Activated CD4-positive, alpha-beta T cell treated with anti-CD3 and anti-CD28 coated beads, Interleukin-2, amount 10 ng/mL, durations not matched to agents 24 days and 14 days (primary cell): ENCODE results near the gene CNPY3. TPM values are rescaled to one million over a fixed set of nuclear protein-coding genes. Genes with fewer than 3 reads are reported as not detected.
"Not testable (repeated sequence)": the region's sequence is repeated elsewhere in the genome, so short reads cannot be mapped to it uniquely, and the experiment has no call there.

Experiments
- DNase-seq: peaks from one replicate; pipeline ENCODE4 v3.0.0; 2022
- H3K27ac Mint-ChIP-seq: one replicate; pipeline ENCODE4 v1.8.0; 2022; ENCODE audit warnings: mild to moderate bottlenecking, mixed read lengths
- H3K27me3 Mint-ChIP-seq: one replicate; pipeline ENCODE4 v1.8.0; 2022; ENCODE audit warnings: mixed read lengths
- H3K36me3 Mint-ChIP-seq: one replicate; pipeline ENCODE4 v1.8.0; 2022; ENCODE audit warnings: low read depth, mild to moderate bottlenecking, mixed read lengths
- H3K4me1 Mint-ChIP-seq: one replicate; pipeline ENCODE4 v1.8.0; 2021; ENCODE audit warnings: mixed read lengths
- H3K4me3 Mint-ChIP-seq: one replicate; pipeline ENCODE4 v1.8.0; 2022; ENCODE audit warnings: mild to moderate bottlenecking, moderate library complexity, mixed read lengths
- H3K9me3 Mint-ChIP-seq: one replicate; pipeline ENCODE4 v1.8.0; 2021; ENCODE audit warnings: mixed read lengths
- intact Hi-C: fragments of 100-400 bp; cut with micrococcal nuclease; formaldehyde crosslinking; loops from one replicate; pipeline ENCODE4 v1.15.1; 2023
- total RNA-seq: library from RNA; stranded (reverse); gene quantifications from 2 replicates; pipeline ENCODE4 v1.2.3, GENCODE V29; 2022

The CNPY3 gene
- total RNA-seq, 1 donor from 2014 or later, result 49.0 TPM

DNA sequence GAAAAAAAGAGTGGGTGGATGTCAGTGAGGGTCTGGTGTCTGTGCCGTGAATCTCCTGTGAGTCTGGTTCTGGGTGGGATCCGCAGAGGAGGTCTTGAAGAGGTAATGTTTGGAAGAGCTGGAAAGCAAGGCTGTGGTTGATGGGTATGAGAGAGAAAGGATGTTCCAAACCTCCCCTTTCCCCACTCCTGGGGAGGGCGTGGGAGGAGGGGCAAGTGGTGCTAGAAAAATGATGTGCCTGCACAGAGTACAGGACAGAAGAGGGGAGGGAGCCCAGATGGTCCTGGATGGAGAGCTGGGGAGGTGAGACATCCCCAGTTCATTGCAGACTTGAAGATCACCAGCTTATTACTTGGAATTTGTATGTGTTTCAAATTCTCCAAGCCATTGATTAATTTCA is 3.1 kb downstream of the CNPY3 start:
- H3K27me3 Mint-ChIP-seq, result no peaks in the 10 kb centered on the region
- H3K27ac Mint-ChIP-seq, result peak overlapping the region; percentile 10
- DNase-seq, result no peak
- H3K9me3 Mint-ChIP-seq, result no peaks in the 10 kb centered on the region
- intact Hi-C loops, result no loop called here
- peaks cover 53% of the 10 kb centered on the region for H3K36me3 Mint-ChIP-seq
- peak overlapping the region; percentile 55 for H3K4me3 Mint-ChIP-seq
- peaks cover 34% of the 10 kb centered on the region for H3K4me1 Mint-ChIP-seq

GRCh38 chr6:42933205-42933604 is 3.9 kb downstream of the CNPY3 start:
- intact Hi-C loops, result no loop called here
- no peak for DNase-seq
- no peak overlapping the region for H3K4me3 Mint-ChIP-seq
- H3K27ac Mint-ChIP-seq, result no peak overlapping the region
- H3K27me3 Mint-ChIP-seq, result no peaks in the 10 kb centered on the region
- H3K4me1 Mint-ChIP-seq, result peaks cover 34% of the 10 kb centered on the region
- H3K36me3 Mint-ChIP-seq, result peaks cover 57% of the 10 kb centered on the region
- H3K9me3 Mint-ChIP-seq, result no peaks in the 10 kb centered on the region

- intact Hi-C loops, result no loop called here
- peaks cover 24% of the 10 kb centered on the region for H3K4me1 Mint-ChIP-seq
- no peaks in the 10 kb centered on the region for H3K27me3 Mint-ChIP-seq
- H3K36me3 Mint-ChIP-seq, result peaks cover 66% of the 10 kb centered on the region
- no peak overlapping the region for H3K27ac Mint-ChIP-seq
- no peak for DNase-seq
- no peaks in the 10 kb centered on the region for H3K9me3 Mint-ChIP-seq
- H3K4me3 Mint-ChIP-seq, result no peak overlapping the region
These were observed 6.0 kb downstream of the CNPY3 start for GRCh38 chr6:42935322-42935721.

GRCh38 chr6:42936398-42936797 is 7.1 kb downstream of the CNPY3 start:
- Mint-ChIP-seq H3K27ac (no peak overlapping the region), H3K36me3 (peaks cover 69% of the 10 kb centered on the region), H3K4me3 (no peak overlapping the region), H3K27me3 (no peaks in the 10 kb centered on the region), H3K9me3 (no peaks in the 10 kb centered on the region), H3K4me1 (peaks cover 16% of the 10 kb centered on the region)
- no peak for DNase-seq
- intact Hi-C loops, result no loop called here

DNA sequence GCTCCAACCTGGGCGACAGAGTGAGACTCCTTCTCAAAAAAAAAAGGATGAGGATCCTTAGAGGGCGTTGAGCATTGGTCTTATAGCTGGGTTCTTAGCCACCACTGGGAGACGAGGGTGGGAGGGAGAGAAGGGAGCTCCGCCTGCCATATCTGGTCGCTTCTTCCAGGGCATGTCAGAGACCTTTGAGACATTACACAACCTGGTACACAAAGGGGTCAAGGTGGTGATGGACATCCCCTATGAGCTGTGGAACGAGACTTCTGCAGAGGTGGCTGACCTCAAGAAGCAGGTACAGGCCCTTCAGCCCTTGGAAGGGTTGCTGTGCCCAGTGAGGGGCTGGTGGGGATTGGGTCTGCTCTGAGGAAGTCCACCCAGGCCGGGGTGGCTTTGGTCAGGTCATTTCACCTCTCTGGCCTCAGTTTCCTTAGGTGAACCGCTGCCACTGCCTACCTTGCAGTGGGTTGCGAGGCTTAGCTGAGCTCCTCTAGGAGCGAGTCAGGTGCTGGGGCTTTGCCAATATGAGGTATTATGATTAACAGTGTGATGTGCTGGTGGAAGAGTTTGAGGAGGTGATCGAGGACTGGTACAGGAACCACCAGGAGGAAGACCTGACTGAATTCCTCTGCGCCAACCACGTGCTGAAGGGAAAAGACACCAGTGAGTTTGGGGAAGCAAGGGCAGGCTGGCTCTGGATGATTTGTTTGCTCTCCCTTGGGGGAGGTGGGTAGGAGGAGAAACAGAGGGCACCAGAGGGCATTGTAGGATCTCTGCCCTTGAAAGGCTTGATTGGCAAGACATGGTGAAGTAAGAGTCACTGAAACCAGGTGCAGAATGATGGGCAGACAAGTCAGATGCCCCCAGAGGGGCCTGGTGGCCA is 8.5 kb downstream of the CNPY3 start:
- intact Hi-C loops, result no loop called here
- Mint-ChIP-seq H3K36me3 (peaks cover 61% of the 10 kb centered on the region), H3K4me1 (peaks cover 7% of the 10 kb centered on the region), H3K27me3 (no peaks in the 10 kb centered on the region), H3K4me3 (no peak overlapping the region), H3K9me3 (no peaks in the 10 kb centered on the region), H3K27ac (peak overlapping the region; percentile 22)
- no peak for DNase-seq

DNA sequence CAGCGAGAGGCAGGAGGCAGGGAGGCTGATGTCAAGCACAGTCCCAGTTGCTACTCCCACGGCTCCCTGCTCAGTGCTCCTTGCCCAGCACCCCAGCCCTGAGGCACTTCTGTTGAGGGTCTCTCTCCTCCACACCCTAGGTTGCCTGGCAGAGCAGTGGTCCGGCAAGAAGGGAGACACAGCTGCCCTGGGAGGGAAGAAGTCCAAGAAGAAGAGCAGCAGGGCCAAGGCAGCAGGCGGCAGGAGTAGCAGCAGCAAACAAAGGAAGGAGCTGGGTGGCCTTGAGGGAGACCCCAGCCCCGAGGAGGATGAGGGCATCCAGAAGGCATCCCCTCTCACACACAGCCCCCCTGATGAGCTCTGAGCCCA is 9.1 kb downstream of the CNPY3 start:
- no peak for DNase-seq
- intact Hi-C loops, result no loop called here
- no peak overlapping the region for H3K27ac Mint-ChIP-seq
- H3K4me3 Mint-ChIP-seq, result no peak overlapping the region
- no peaks in the 10 kb centered on the region for H3K9me3 Mint-ChIP-seq
- peaks cover 58% of the 10 kb centered on the region for H3K36me3 Mint-ChIP-seq
- H3K4me1 Mint-ChIP-seq, result peaks cover 1% of the 10 kb centered on the region
- no peaks in the 10 kb centered on the region for H3K27me3 Mint-ChIP-seq

GRCh38 chr6:42938987-42939809 is 9.9 kb downstream of the CNPY3 start:
- H3K4me3 Mint-ChIP-seq, result no peak overlapping the region
- peaks cover 56% of the 10 kb centered on the region for H3K36me3 Mint-ChIP-seq
- H3K9me3 Mint-ChIP-seq, result no peaks in the 10 kb centered on the region
- intact Hi-C loops, result no loop called here
- no peak for DNase-seq
- peak overlapping the region; percentile 6 for H3K27ac Mint-ChIP-seq
- H3K4me1 Mint-ChIP-seq, result no peaks in the 10 kb centered on the region
- no peaks in the 10 kb centered on the region for H3K27me3 Mint-ChIP-seq

- intact Hi-C loops, result no loop called here
- Mint-ChIP-seq H3K27ac (no peak overlapping the region), H3K4me1 (no peaks in the 10 kb centered on the region), H3K9me3 (no peaks in the 10 kb centered on the region), H3K27me3 (no peaks in the 10 kb centered on the region), H3K4me3 (no peak overlapping the region), H3K36me3 (peaks cover 53% of the 10 kb centered on the region)
- no peak for DNase-seq
These were observed 10.5 kb downstream of the CNPY3 start for GRCh38 chr6:42939810-42940167.

GRCh38 chr6:42940493-42941045 is 11.3 kb downstream of the CNPY3 start:
- no peaks in the 10 kb centered on the region for H3K27me3 Mint-ChIP-seq
- no peaks in the 10 kb centered on the region for H3K4me1 Mint-ChIP-seq
- H3K36me3 Mint-ChIP-seq, result peaks cover 51% of the 10 kb centered on the region
- no peaks in the 10 kb centered on the region for H3K9me3 Mint-ChIP-seq
- intact Hi-C loops, result no loop called here
- no peak overlapping the region for H3K4me3 Mint-ChIP-seq
- no peak overlapping the region for H3K27ac Mint-ChIP-seq
- no peak for DNase-seq

- H3K27me3 Mint-ChIP-seq, H3K4me1 Mint-ChIP-seq, H3K9me3 Mint-ChIP-seq, intact Hi-C loops, H3K4me3 Mint-ChIP-seq, H3K27ac Mint-ChIP-seq, DNase-seq: not testable (repeated sequence)
- H3K36me3 Mint-ChIP-seq, result peaks cover 44% of the 10 kb centered on the region
These were observed 12.1 kb downstream of the CNPY3 start for GRCh38 chr6:42941356-42941755.

- no peak for DNase-seq
- Mint-ChIP-seq H3K36me3 (peaks cover 39% of the 10 kb centered on the region), H3K27ac (no peak overlapping the region), H3K27me3 (no peaks in the 10 kb centered on the region), H3K4me1 (no peaks in the 10 kb centered on the region), H3K4me3 (no peak overlapping the region), H3K9me3 (no peaks in the 10 kb centered on the region)
- intact Hi-C loops, result no loop called here
These were observed 13.2 kb downstream of the CNPY3 start for GRCh38 chr6:42942444-42942843.

DNA sequence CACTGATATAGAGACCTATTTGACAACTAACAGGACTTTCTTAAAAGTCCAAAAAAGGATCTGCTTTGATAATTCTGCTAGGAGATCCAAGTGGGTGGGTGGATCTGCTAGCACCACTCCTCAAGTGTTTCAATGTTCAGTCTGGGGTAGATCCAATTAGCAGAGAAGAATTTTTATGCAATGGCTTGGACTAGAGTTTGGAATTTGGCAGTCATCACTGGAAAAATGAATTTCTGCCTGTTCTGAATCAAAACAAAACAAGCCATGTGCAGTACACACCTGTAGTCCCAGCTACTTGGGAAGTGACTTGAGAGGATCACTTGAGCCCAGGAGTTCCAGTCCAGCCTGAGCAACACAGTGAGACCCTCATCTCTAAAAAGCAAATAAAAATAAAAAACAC is 18.7 kb downstream of the CNPY3 start:
- Mint-ChIP-seq H3K27me3 (no peaks in the 10 kb centered on the region), H3K9me3 (no peaks in the 10 kb centered on the region), H3K4me3 (no peak overlapping the region), H3K4me1 (no peaks in the 10 kb centered on the region), H3K27ac (no peak overlapping the region), H3K36me3 (peaks cover 8% of the 10 kb centered on the region)
- DNase-seq, result no peak
- intact Hi-C loops, result no loop called here

- Mint-ChIP-seq H3K27me3 (no peaks in the 10 kb centered on the region), H3K9me3 (no peaks in the 10 kb centered on the region), H3K36me3 (no peaks in the 10 kb centered on the region), H3K27ac (no peak overlapping the region), H3K4me1 (no peaks in the 10 kb centered on the region), H3K4me3 (no peak overlapping the region)
- no peak for DNase-seq
- intact Hi-C loops, result no loop called here
These were observed 23.1 kb downstream of the CNPY3 start for GRCh38 chr6:42952389-42952788.

- H3K36me3 Mint-ChIP-seq, H3K27ac Mint-ChIP-seq, H3K4me1 Mint-ChIP-seq, H3K4me3 Mint-ChIP-seq, intact Hi-C loops, H3K9me3 Mint-ChIP-seq, H3K27me3 Mint-ChIP-seq, DNase-seq: not testable (repeated sequence)
These were observed 25.1 kb downstream of the CNPY3 start for GRCh38 chr6:42954405-42954804.
